Activated CD4-positive, alpha-beta T cell treated with anti-CD3 and anti-CD28 coated beads, Interleukin-2, amount 50 U/mL, for 1 hour (primary cell): ENCODE data around the gene METTL3.

ENCODE experiments used
- DNase-seq: peaks from one replicate; pipeline ENCODE4 v3.0.0-alpha.2; 2020

Gene METTL3

GRCh38 chr14:21525962-21526671 is 15.0 kb upstream of the METTL3 start, which contains the start of gene SALL2:
TSS of gene SALL2 (minus strand) at chr14:21526346. CDS start at chr14:21526127, 219 bp downstream.
- DNase-seq, result peak; percentile 57

- no peak for DNase-seq
Observed at GRCh38 chr14:21525571-21525961, 14.4 kb upstream of the METTL3 start.

GRCh38 chr14:21524575-21525490 is 13.7 kb upstream of the METTL3 start:
- no peak for DNase-seq

- DNase-seq, result no peak
Observed at GRCh38 chr14:21523203-21523602, 12.1 kb upstream of the METTL3 start.

GRCh38 chr14:21521501-21521900 is 10.4 kb upstream of the METTL3 start:
- no peak for DNase-seq

- no peak for DNase-seq
Observed at GRCh38 chr14:21520767-21521166, 9.6 kb upstream of the METTL3 start.

GRCh38 chr14:21518725-21519124 is 7.6 kb upstream of the METTL3 start:
- DNase-seq, result no peak

- DNase-seq, result no peak
Observed at GRCh38 chr14:21514341-21514740, 3.2 kb upstream of the METTL3 start.

GRCh38 chr14:21509432-21510143 is 1.6 kb downstream of the METTL3 start:
- DNase-seq, result no peak

GRCh38 chr14:21506557-21506956 is 4.6 kb downstream of the METTL3 start:
- DNase-seq, result no peak

GRCh38 chr14:21505012-21505553 is 6.1 kb downstream of the METTL3 start:
- no peak for DNase-seq

- DNase-seq, result no peak
Observed at GRCh38 chr14:21503376-21503775, 7.8 kb downstream of the METTL3 start.

GRCh38 chr14:21501568-21501967 is 9.6 kb downstream of the METTL3 start:
- no peak for DNase-seq

GRCh38 chr14:21498540-21499526 is 12.3 kb downstream of the METTL3 start:
- no peak for DNase-seq

GRCh38 chr14:21496453-21496852 is 14.7 kb downstream of the METTL3 start:
- DNase-seq, result no peak

- DNase-seq, result no peak
Observed at GRCh38 chr14:21494902-21495762, 16.0 kb downstream of the METTL3 start.

GRCh38 chr14:21486640-21487087 is 24.5 kb downstream of the METTL3 start:
- no peak for DNase-seq

GRCh38 chr14:21476925-21477681 is 34.0 kb downstream of the METTL3 start, which contains the start of the genes RAB2B and TOX4:
TSS of gene RAB2B (minus strand) at chr14:21476959. CDS start at chr14:21476872, 87 bp downstream.
TSS of gene TOX4 (plus strand) at chr14:21477195. CDS start at chr14:21477279, 84 bp downstream.
- peak; percentile 93 for DNase-seq

GRCh38 chr14:21476523-21476924 is 34.6 kb downstream of the METTL3 start:
- DNase-seq, result no peak
